Measurements from ENCODE around the gene CUEDC2.

CUEDC2 gene

GRCh38 chr10:102406815-102407214 lies 25.6 kb downstream of the CUEDC2 start:
- in situ Hi-C loops (cut with HindIII; ENCODE audit: low sequenced_read_pairs) = no loop called here
- DNase-seq (ENCODE audit: low read depth, low spot score) = no peak
- no peak for TF ChIP-seq CTCF (IDR thresholded peaks at IDR 0.05; ENCODE audit: low read depth, low read length)
- H3K4me3 ChIP-seq (ENCODE audit: low read depth, low read length) = no peak overlapping the region

GRCh38 chr10:102405632-102406031 lies 26.7 kb downstream of the CUEDC2 start:
- no peak for TF ChIP-seq CTCF (IDR thresholded peaks at IDR 0.05; ENCODE audit: low read depth, low read length)
- in situ Hi-C loops (cut with HindIII; ENCODE audit: low sequenced_read_pairs) = no loop called here
- no peak overlapping the region for H3K4me3 ChIP-seq (ENCODE audit: low read depth, low read length)
- no peak for DNase-seq (ENCODE audit: low read depth, low spot score)

- TF ChIP-seq CTCF (IDR thresholded peaks at IDR 0.05; ENCODE audit: low read depth, low read length) = no peak
- in situ Hi-C loops (cut with HindIII; ENCODE audit: low sequenced_read_pairs) = no loop called here
Measured at GRCh38 chr10:102405108-102405571, 27.2 kb downstream of the CUEDC2 start.

GRCh38 chr10:102404361-102405107 lies 27.8 kb downstream of the CUEDC2 start:
- DNase-seq (ENCODE audit: low read depth, low spot score) = no peak
- TF ChIP-seq CTCF (IDR thresholded peaks at IDR 0.05; ENCODE audit: low read depth, low read length) = no peak
- in situ Hi-C loops (cut with HindIII; ENCODE audit: low sequenced_read_pairs) = no loop called here
- no peak overlapping the region for H3K4me3 ChIP-seq (ENCODE audit: low read depth, low read length)

More at GRCh38 chr10:102405108-102405571, 27.2 kb downstream of the CUEDC2 start:
- H3K4me3 ChIP-seq (ENCODE audit: low read depth, low read length) = no peak overlapping the region
- no peak for DNase-seq (ENCODE audit: low read depth, low spot score)

GRCh38 chr10:102403115-102403514 lies 29.3 kb downstream of the CUEDC2 start:
- in situ Hi-C loops (cut with HindIII; ENCODE audit: low sequenced_read_pairs) = no loop called here
- H3K4me3 ChIP-seq (ENCODE audit: low read depth, low read length) = no peak overlapping the region
- DNase-seq (ENCODE audit: low read depth, low spot score) = no peak
- no peak for TF ChIP-seq CTCF (IDR thresholded peaks at IDR 0.05; ENCODE audit: low read depth, low read length)

GRCh38 chr10:102402512-102402896 lies 29.9 kb downstream of the CUEDC2 start:
- in situ Hi-C loops (cut with HindIII; ENCODE audit: low sequenced_read_pairs) = no loop called here
- TF ChIP-seq CTCF (IDR thresholded peaks at IDR 0.05; ENCODE audit: low read depth, low read length) = no peak
- no peak overlapping the region for H3K4me3 ChIP-seq (ENCODE audit: low read depth, low read length)
- no peak for DNase-seq (ENCODE audit: low read depth, low spot score)
